ENCODE results near the gene ZNF154. TPM values are rescaled to one million over a fixed set of nuclear protein-coding genes. Genes with fewer than 3 reads are reported as not detected.
"Not testable (repeated sequence)": the region's sequence is repeated elsewhere in the genome, so short reads cannot be mapped to it uniquely, and the experiment has no call there.

The ZNF154 gene
- total and polyA plus RNA-seq, 2 of the 4 experiments (the other 2 are of a cell fraction): 2.2 to 2.9 TPM

DNA sequence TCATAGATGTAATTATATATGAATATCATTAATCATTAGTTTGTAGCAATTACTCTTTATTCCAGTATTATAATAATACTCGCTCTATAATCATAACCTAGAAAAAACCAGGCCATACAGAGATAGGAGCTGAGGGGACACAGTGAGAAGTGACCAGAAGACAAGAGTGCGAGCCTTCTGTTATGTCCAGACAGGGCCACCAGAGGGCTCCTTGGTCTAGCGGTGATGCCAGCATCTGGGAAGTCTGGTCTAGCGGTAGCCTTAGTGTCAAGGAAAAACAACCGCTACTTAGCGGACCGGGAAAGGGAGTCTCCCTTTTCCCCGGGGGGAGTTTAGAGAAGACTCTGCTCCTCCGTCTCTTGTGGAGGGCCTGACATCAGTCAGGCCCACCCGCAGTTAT is 29.3 kb upstream of the ZNF154 start:
- POLR2A ChIA-PET (ENCODE audit: unreplicated experiment); H3K27ac ChIP-seq (ENCODE audit: insufficient read depth, low read length); H4K5ac ChIP-seq (ENCODE audit: low read depth, low read length); BruUV-seq (replicated peaks); H3K14ac ChIP-seq (replicated peaks; ENCODE audit: low read depth, low read length); H4K8ac ChIP-seq (ENCODE audit: low read depth in 2 of 2, low read length in 2 of 2); H2BK15ac ChIP-seq (ENCODE audit: low read depth, low read length); H3K4me3 ChIP-seq (ENCODE audit: insufficient read depth, low read depth, low read length); H3K9me3 ChIP-seq (ENCODE audit: control insufficient read depth, insufficient read depth, low read length); in situ Hi-C loops (cut with MboI; ENCODE audit: low sequenced_read_pairs); H2AK5ac ChIP-seq (ENCODE audit: low read depth, low read length); H3K56ac ChIP-seq (ENCODE audit: extremely low read depth, insufficient read depth, low read length); H2BK120ac ChIP-seq (ENCODE audit: low read depth, low read length); H4K91ac ChIP-seq (ENCODE audit: insufficient read depth, low read depth, low read length); H3K4me1 ChIP-seq (ENCODE audit: control insufficient read depth, insufficient read depth, low read length); H2BK5ac ChIP-seq (ENCODE audit: low read depth, low read length, poor library complexity, severe bottlenecking); H3K18ac ChIP-seq (ENCODE audit: low read depth, low read length); H3K27me3 ChIP-seq (ENCODE audit: control insufficient read depth, insufficient read depth, low read length); H2BK20ac ChIP-seq (ENCODE audit: low read depth, low read length); H3K9ac ChIP-seq (ENCODE audit: low read depth, low read length); H3K79me1 ChIP-seq (ENCODE audit: low read depth in 1 of 2, low read length in 2 of 2); H3K23ac ChIP-seq (ENCODE audit: low read depth, low read length); H2AK9ac ChIP-seq (replicated peaks; ENCODE audit: low read depth, low read length, poor library complexity); dilution Hi-C loops (cut with HindIII; ENCODE audit: low sequenced_read_pairs, unreplicated experiment); H4K20me1 ChIP-seq (ENCODE audit: insufficient read depth, low read length); H3K36me3 ChIP-seq (ENCODE audit: control insufficient read depth, insufficient read depth, low read length); H3K4ac ChIP-seq (ENCODE audit: low read depth, low read length); H3K9me1 ChIP-seq (ENCODE audit: insufficient read depth, low read length); H3K4me2 ChIP-seq (ENCODE audit: low read depth, low read length): not testable (repeated sequence)
- ATAC-seq (ENCODE audit: low read depth) (peak; percentile 88), DNase-seq (peak; percentile 39)
- TF ChIP-seq, protein P1, sequence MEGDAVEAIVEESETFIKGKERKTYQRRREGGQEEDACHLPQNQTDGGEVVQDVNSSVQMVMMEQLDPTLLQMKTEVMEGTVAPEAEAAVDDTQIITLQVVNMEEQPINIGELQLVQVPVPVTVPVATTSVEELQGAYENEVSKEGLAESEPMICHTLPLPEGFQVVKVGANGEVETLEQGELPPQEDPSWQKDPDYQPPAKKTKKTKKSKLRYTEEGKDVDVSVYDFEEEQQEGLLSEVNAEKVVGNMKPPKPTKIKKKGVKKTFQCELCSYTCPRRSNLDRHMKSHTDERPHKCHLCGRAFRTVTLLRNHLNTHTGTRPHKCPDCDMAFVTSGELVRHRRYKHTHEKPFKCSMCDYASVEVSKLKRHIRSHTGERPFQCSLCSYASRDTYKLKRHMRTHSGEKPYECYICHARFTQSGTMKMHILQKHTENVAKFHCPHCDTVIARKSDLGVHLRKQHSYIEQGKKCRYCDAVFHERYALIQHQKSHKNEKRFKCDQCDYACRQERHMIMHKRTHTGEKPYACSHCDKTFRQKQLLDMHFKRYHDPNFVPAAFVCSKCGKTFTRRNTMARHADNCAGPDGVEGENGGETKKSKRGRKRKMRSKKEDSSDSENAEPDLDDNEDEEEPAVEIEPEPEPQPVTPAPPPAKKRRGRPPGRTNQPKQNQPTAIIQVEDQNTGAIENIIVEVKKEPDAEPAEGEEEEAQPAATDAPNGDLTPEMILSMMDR (conservative IDR thresholded peaks at IDR 0.05; ENCODE audit: low read depth, low read length): peak; percentile 46
- TF ChIP-seq SMC3 (IDR thresholded peaks at IDR 0.05; ENCODE audit: low read depth, low read length): peak; percentile 44; the same call in 1 of the 2 replicates
- peak; percentile 47 for TF ChIP-seq RAD21 (IDR thresholded peaks at IDR 0.05; ENCODE audit: low read length)
- peak overlapping the region; percentile 78 for H2AFZ ChIP-seq (replicated peaks; ENCODE audit: low read length, poor library complexity)
- intact Hi-C loops (cut with micrococcal nuclease): loop anchor here (1.0 to 2.0 kb wide), 2 partner anchors 165 to 416 kb away; no protein-coding TSS in a partner anchor
- CTCF ChIA-PET: interaction anchor here (0.6 kb wide), 1 partner anchor 75 kb away, joined by 3 read pairs; no protein-coding TSS in a partner anchor
- no CpG with 5 or more reads among the region's 10 CpGs for WGBS, 2 experiments (ENCODE audit: extremely low coverage in 2 of 2, insufficient read length in 1 of 2)
